ENCODE measurements around the gene FLRT2.

Gene FLRT2

GRCh38 chr14:85595981-85596380 lies 66.0 kb downstream of the FLRT2 start:
- no peak for DNase-seq (ENCODE audit: low read depth in 2 of 3, low spot score in 1 of 3)

DNA sequence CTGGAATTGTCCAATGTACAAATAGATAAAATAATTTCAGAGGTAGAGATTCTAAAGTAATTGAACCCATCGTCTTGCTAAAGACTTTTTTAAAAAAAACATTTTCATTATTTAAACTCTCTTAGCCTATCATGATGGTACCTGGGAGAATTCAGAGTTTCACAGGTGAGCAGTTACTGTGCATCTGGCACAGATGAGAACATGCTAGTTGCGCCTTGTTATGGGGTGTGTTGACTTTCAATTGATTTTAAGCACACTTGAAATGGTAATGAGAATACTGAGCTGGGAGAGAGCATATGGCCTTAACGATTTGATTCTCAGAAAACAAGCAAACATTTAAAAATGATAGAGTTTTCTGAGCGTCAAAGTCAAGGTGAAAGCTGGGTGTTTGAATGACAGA lies 66.6 kb downstream of the FLRT2 start:
- DNase-seq (ENCODE audit: low read depth in 2 of 3, low spot score in 1 of 3), result no peak

GRCh38 chr14:85597701-85598100 lies 67.8 kb downstream of the FLRT2 start:
- no peak for DNase-seq (ENCODE audit: low read depth in 2 of 3, low spot score in 1 of 3)

GRCh38 chr14:85599939-85600338 lies 70.0 kb downstream of the FLRT2 start:
- no peak for DNase-seq (ENCODE audit: low read depth in 2 of 3, low spot score in 1 of 3)

GRCh38 chr14:85601246-85601645 lies 71.3 kb downstream of the FLRT2 start:
- DNase-seq (ENCODE audit: low read depth in 2 of 3, low spot score in 1 of 3), result no peak

DNA sequence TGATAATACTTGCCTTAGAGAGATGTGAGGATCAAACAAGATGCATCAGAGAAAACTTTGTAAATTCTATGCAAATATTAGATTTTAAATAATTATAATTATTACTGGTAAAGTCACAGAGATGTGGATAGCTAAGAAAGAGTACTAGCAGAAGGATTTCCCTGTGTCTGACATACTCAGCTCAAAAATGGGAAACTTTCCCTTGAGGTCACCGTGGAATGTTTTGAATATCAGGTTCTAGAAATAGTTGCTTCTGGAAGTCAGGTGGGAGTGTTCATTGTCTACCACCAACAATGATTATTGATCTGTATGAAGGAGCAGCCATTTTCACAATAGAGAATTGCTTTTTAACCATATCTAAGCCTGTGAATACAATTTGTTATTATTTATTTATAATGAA lies 71.7 kb downstream of the FLRT2 start:
- no peak for DNase-seq (ENCODE audit: low read depth in 2 of 3, low spot score in 1 of 3)

- DNase-seq (ENCODE audit: low read depth in 2 of 3, low spot score in 1 of 3), result no peak
These were observed 72.4 kb downstream of the FLRT2 start for GRCh38 chr14:85602345-85602744.

GRCh38 chr14:85604021-85604420 lies 74.1 kb downstream of the FLRT2 start:
- DNase-seq (ENCODE audit: low read depth in 2 of 3, low spot score in 1 of 3), result no peak

- DNase-seq (ENCODE audit: low read depth in 2 of 3, low spot score in 1 of 3), result no peak
These were observed 74.8 kb downstream of the FLRT2 start for GRCh38 chr14:85604714-85605113.

DNA sequence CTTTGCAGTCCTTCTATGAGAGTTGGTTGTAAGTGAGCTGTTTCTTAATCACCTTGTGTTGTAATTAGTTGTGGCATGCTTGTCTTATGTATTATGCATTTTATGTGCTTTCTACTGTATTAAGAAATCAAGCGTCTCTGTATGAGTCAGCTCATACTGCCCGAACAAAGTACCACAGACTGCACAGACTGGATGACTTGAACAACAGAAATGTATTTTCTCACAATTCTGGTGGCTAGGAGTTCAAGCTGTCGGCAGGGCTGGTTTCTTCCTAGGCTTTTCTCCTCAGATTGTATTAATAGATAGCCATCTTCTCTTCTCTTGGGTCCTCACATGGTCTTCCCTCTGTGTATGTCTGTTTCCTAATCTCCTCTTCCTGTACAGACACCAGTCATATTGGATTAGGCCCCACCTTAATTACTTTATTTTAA lies 77.7 kb downstream of the FLRT2 start:
- no peak for DNase-seq (ENCODE audit: low read depth in 2 of 3, low spot score in 1 of 3)

DNA sequence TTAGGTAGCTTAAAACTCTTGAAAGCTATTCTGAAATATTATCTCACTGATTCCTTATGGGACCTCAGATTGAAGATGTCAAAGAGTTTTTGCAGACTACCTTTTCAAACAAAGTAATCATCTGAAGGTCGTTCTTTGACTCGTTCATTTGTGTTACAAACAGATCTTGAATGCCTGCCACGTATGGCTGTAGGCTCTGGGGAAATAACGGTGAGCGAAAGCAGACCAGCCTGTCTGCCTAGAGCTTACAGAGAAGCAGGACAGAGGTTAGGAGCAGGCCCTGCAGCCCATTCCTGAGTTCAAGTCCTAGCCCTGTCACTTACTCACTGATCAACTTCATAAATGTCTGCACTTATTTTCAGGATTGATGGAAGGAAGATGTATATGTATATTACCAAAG lies 83.6 kb downstream of the FLRT2 start:
- DNase-seq (ENCODE audit: low read depth in 2 of 3, low spot score in 1 of 3), result no peak

DNA sequence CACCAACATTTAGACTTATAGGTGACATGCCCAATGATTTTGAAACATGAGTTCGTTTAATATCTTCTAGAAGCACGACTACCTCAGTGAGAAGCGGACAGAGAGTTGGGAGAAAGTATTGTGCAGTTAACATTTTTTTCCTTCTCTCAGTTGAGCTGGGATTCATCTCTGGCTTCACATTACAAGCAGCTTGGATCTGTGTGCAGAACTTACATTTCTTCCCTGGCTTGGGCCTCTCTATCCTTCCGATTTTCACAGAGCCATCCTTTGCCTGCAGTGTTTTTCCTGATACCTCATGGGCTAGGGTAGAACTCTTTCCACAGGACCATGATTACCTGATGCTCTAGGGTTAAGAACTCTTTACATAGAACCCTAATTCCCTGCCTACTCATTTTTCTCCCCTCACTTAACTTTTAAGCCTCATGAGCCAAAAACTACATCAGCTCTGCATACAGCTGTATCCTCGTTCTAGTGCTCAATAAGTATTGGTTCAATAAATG lies 86.5 kb downstream of the FLRT2 start:
- no peak for DNase-seq (ENCODE audit: low read depth in 2 of 3, low spot score in 1 of 3)

- DNase-seq (ENCODE audit: low read depth in 2 of 3, low spot score in 1 of 3), result no peak
These were observed 86.9 kb downstream of the FLRT2 start for GRCh38 chr14:85616886-85617285.

DNA sequence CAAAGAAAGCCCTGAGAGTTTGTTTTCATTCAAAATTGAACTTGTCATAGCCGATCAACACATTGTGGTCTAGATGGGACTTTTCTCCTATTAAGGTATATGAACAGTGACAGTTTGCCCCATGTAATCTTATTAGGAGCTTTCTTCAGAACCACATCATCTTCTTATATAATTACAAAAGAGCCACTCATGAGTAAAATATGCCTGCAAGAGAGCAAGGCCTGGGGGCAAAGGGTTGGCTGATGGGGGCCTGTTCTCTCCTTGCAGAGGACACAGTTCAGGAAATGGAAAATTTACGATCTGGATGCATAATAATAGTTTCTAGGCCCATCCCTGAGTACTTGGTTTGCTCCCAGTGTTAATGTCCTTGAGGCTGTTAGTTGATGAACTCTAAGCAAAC lies 87.8 kb downstream of the FLRT2 start:
- DNase-seq (ENCODE audit: low read depth in 2 of 3, low spot score in 1 of 3), result no peak

GRCh38 chr14:85618390-85618789 lies 88.4 kb downstream of the FLRT2 start:
- DNase-seq (ENCODE audit: low read depth in 2 of 3, low spot score in 1 of 3), result no peak

- no peak for DNase-seq (ENCODE audit: low read depth in 2 of 3, low spot score in 1 of 3)
These were observed 89.0 kb downstream of the FLRT2 start for GRCh38 chr14:85618978-85619377.

- no peak for DNase-seq (ENCODE audit: low read depth in 2 of 3, low spot score in 1 of 3)
These were observed 89.9 kb downstream of the FLRT2 start for GRCh38 chr14:85619851-85620250.

GRCh38 chr14:85620947-85621346 lies 91.0 kb downstream of the FLRT2 start:
- DNase-seq (ENCODE audit: low read depth in 2 of 3, low spot score in 1 of 3), result no peak

DNA sequence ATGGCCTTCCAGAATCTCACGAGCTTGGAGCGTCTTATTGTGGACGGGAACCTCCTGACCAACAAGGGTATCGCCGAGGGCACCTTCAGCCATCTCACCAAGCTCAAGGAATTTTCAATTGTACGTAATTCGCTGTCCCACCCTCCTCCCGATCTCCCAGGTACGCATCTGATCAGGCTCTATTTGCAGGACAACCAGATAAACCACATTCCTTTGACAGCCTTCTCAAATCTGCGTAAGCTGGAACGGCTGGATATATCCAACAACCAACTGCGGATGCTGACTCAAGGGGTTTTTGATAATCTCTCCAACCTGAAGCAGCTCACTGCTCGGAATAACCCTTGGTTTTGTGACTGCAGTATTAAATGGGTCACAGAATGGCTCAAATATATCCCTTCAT lies 92.2 kb downstream of the FLRT2 start:
- no peak for DNase-seq (ENCODE audit: low read depth in 2 of 3, low spot score in 1 of 3)

- DNase-seq (ENCODE audit: low read depth in 2 of 3, low spot score in 1 of 3), result no peak
These were observed 93.2 kb downstream of the FLRT2 start for GRCh38 chr14:85622986-85623685.

DNA sequence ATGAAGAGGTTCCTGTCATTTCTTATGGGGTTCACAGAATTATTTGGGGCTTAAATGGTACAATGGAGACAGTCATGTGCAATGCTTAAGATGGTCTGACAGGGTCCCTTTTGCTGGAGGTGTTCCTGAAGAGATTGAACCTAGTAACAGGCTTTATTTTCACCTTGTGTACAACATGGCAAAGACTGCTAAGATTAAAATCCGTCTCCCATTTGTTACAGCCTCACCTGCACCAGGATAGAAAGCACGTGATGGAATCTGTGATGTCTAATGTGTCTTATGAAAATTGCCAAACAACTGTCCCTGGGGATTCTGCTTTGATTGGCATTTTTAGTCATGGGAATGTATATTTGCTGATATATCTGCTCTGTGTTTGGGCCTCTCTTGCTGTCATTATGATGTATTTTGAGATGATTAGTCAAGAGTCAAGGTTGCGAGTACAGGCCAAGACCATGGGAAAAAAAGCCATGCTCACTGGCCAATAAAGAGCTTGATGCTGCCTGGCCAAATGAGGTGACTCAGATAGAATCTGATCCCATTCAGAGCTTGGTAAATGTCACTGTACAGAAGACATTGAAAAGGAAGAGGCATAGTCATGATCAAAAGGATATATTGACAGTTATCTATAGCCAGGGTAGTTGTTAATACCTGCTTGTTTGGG lies 96.1 kb downstream of the FLRT2 start:
- no peak for DNase-seq (ENCODE audit: low read depth in 2 of 3, low spot score in 1 of 3)

- DNase-seq (ENCODE audit: low read depth in 2 of 3, low spot score in 1 of 3), result no peak
These were observed 104.3 kb downstream of the FLRT2 start for GRCh38 chr14:85634205-85634604.

DNA sequence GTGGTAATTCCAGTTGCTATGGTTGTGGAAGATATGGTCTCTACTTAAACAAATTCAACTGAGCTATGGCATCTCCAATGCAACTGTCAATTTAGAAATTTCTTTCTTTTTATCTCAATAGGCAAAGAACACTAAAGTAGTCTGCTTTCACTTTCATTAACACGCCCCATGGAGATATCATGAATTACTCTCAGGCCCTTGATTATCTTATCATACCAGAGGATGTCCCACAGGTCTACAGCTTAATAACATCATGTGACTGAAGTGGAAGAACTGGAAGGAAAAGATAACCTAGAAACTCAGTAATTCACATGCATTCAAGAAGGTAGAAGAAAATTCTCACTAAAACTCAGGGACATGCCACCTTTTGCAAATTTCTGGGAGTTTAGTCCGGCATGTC lies 114.3 kb downstream of the FLRT2 start:
- no peak for DNase-seq (ENCODE audit: low read depth in 2 of 3, low spot score in 1 of 3)

Data from stimulated activated CD4-positive, alpha-beta T cell treated with anti-CD3 and anti-CD28 coated beads, Interleukin-12 subunit alpha, Interleukin-12 subunit beta, amount 100 ng/mL, for 48 hours (primary cell).